GM18870 (cell line): Measurements from ENCODE around the gene CCDC180.
"Not testable (repeated sequence)": the region's sequence is repeated elsewhere in the genome, so short reads cannot be mapped to it uniquely, and the experiment has no call there.

Experiments used
- ATAC-seq: cut with Tn5 transposase; IDR thresholded peaks from one replicate; pipeline ENCODE4 v1.9.1; 2021; ENCODE audit warnings: moderate library complexity; ENCODE audit not compliant: unreplicated experiment

The CCDC180 gene

DNA sequence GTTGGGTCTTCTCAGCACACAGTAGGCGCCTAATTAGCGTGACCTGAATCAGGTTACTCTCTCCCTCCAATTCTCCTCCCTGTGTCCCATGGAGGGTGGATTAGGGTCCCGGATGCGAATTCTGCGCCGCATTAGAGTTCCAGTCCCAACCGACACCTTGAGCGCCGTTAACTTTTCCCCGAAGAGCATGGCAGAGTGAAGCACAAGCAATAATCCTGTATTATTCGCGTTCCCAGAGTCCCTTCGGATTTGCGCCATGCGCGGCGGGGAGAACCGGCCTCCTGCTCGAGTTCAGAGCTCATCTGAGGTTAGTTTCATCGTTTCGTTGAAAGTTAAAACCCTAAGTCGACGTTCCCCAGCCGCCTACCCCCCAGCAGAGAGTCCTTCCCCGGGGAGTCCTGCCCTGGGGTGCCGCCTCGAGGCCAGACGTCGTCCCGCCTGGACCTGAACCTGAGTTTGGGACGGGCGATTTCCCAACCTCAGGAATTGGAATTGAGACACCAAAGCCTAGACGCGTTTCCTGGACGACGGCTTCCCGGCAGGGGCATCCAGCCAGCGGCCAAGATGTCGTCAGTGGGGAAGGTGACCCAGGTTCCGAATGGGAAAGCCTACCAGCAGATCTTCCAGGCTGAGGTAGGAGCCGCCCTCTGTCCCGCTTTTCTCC is at the start of gene CCDC180:
CCDC180 (plus strand) TSS at position 160 of the 664 bp plus-strand sequence; CDS start at position 565, 405 bp downstream.
- ATAC-seq: no peak

GRCh38 chr9:97259834-97260514 is 47.5 kb upstream of the CCDC180 start:
- not testable (repeated sequence) for ATAC-seq

GRCh38 chr9:97271292-97271691 is 36.2 kb upstream of the CCDC180 start:
- ATAC-seq: no peak

DNA sequence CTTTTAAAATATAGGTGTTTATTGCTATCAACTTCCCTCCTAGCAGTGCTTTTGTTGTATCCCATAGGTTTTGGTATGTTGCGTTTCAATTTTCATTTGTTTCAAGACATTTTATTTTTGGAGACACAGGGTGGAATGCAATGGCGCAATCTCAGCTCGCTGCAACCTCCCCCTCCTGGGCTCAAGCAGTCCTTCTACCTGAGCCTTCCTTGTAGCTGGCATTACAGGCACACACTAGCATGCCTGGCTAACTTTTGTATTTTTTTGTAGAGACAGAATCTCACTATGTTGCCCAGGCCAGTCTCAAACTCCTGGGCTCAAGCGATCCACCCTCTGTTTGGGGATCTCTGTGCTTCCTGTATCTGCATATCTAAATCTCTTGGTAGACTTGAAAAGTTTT is 35.4 kb upstream of the CCDC180 start:
- no peak for ATAC-seq

DNA sequence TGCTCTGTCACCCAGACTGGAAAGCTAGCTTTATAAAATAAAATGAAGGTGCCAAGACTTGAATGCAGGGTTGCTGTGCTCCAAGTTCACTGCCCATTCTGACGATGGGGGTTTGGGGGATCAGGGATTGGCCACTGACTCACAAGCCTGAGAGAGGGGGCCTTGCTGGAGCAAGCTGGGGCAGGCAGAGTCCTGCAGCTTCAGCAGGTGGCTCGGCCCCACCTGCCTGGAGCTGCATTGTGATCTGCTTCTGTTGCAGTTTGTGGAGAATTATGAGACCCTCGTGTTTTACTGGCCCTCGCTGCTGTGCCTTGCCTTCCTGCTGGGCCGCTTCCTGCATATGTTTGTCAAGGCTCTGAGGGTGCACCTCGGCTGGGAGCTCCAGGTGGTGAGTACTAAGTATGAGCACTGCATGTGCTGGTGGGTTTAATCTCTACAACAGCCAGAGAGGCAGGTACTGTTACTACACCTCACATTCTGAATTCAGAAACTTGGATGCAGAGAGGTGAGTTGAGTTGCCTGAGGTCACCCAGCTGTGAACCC is 31.1 kb upstream of the CCDC180 start:
- ATAC-seq: no peak

DNA sequence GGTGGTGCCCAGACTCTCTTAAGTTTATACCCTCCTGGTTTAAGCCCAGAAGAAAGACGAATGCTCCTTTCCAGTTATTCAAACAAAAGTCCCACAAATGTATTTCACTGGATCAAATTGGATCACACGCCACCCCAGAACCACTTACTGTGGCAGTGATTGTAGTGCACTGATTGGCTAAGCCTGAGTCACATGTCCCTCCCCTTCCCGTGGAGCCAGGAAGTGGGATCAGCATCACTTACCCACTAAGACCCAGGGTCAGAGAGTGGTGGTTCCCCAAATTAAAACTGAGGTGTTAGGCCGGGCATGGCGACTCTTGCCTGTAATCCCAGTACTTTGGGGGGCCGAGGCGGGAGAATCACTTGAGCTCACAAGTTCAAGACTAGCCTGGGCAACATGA is 29.5 kb upstream of the CCDC180 start:
- ATAC-seq: no peak

GRCh38 chr9:97280755-97281330 is 26.6 kb upstream of the CCDC180 start:
- ATAC-seq: no peak

GRCh38 chr9:97283768-97284167 is 23.7 kb upstream of the CCDC180 start:
- no peak for ATAC-seq

GRCh38 chr9:97284798-97285197 is 22.7 kb upstream of the CCDC180 start:
- no peak for ATAC-seq

- no peak for ATAC-seq
These were observed 15.3 kb upstream of the CCDC180 start for GRCh38 chr9:97292200-97292599.

- ATAC-seq: no peak
These were observed 14.2 kb upstream of the CCDC180 start for GRCh38 chr9:97293207-97293721.

DNA sequence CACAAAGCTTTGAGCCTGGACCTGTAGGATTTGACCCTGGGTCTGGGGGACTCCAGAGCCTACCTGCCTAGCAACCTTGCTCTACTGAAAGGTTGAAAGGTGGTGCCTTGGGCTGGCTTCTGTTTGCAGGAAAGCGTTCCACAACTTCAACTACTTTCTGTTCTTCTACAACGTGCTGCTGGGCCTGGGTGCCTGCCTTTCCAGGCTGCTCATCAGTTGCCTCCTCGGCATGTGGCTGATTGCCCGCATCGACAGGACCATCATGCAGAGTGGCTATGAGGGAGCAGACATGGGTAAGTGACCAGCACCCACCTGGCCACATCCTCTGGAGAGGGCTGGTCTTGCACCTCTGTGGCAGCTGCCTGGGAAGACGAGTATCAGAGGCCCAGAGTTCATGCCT is 13.6 kb upstream of the CCDC180 start:
- no peak for ATAC-seq

- ATAC-seq: no peak
These were observed 9.6 kb upstream of the CCDC180 start for GRCh38 chr9:97297889-97298288.

- peak; percentile 72 for ATAC-seq
These were observed 7.5 kb upstream of the CCDC180 start for GRCh38 chr9:97299809-97300414.

- no peak for ATAC-seq
These were observed 6.9 kb upstream of the CCDC180 start for GRCh38 chr9:97300586-97300985.

GRCh38 chr9:97301974-97302373 is 5.5 kb upstream of the CCDC180 start:
- ATAC-seq: no peak

DNA sequence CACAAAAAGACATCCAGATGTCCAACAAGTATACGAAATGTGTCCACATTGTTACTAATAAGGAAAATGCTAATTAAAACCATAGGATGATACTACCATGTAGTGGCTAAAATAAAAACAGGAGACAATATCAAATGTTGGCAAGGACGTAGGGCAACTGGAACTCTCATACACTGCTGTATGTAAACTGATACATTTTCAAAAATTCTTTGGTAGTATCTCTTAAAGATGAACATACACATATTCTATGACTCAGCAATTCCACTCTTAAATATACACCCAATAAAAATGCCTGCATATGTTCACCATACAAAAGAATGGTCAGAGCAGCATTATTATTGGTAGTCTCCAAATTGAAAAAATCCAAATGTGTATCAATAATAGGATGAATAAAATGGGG is 2.9 kb upstream of the CCDC180 start:
- no peak for ATAC-seq

- ATAC-seq: no peak
These were observed 1.8 kb upstream of the CCDC180 start for GRCh38 chr9:97305501-97306298.

GRCh38 chr9:97307091-97307490 is 368 bp upstream of the CCDC180 start:
- ATAC-seq: no peak

GRCh38 chr9:97309260-97309659 is 1.8 kb downstream of the CCDC180 start:
- no peak for ATAC-seq

- no peak for ATAC-seq
These were observed 2.6 kb downstream of the CCDC180 start for GRCh38 chr9:97310023-97310422.
